Activated CD4-positive, alpha-beta memory T cell treated with anti-CD3 and anti-CD28 coated beads for 36 hours (primary cell): ENCODE results near the gene ARHGEF11. TPM values are rescaled to one million over a fixed set of nuclear protein-coding genes. Genes with fewer than 3 reads are reported as not detected.

Experiments
- CTCF ChIA-PET: fragments of 350-600 bp; sonication (Branson Sonifier 250); formaldehyde crosslinking; loops from one replicate; lab custom pipeline; 2021; ENCODE audit warnings: antibody characterized with exemption, inconsistent platforms; lab: Charles Lee
- POLR2A ChIA-PET: fragments of 350-600 bp; sonication (Branson Sonifier 250); formaldehyde crosslinking; loops from one replicate; lab custom pipeline; 2021; ENCODE audit warnings: antibody characterized with exemption; lab: Charles Lee
- DNase-seq: peaks from one replicate; pipeline ENCODE4 v3.0.0-alpha.2; 2020
- H3K27ac Mint-ChIP-seq: one replicate; pipeline ENCODE4 v1.8.0; 2021; ENCODE audit warnings: mixed read lengths
- H3K27me3 Mint-ChIP-seq: one replicate; pipeline ENCODE4 v1.8.0; 2021; ENCODE audit warnings: mixed read lengths
- H3K36me3 Mint-ChIP-seq: one replicate; pipeline ENCODE4 v1.8.0; 2021; ENCODE audit warnings: mixed read lengths
- H3K4me1 Mint-ChIP-seq: one replicate; pipeline ENCODE4 v1.8.0; 2021; ENCODE audit warnings: low read depth, mixed read lengths
- H3K4me3 Mint-ChIP-seq: one replicate; pipeline ENCODE4 v1.8.0; 2021; ENCODE audit warnings: mild to moderate bottlenecking, mixed read lengths
- H3K9me3 Mint-ChIP-seq: one replicate; pipeline ENCODE4 v1.8.0; 2021; ENCODE audit warnings: mixed read lengths
- intact Hi-C: fragments of 100-400 bp; cut with micrococcal nuclease; formaldehyde crosslinking; loops from one replicate; pipeline ENCODE4 v1.15.1; 2023
- microRNA-seq: library from miRNA; unstranded; fragments of <30 nt; microRNA quantifications from one replicate; pipeline ENCODE4 v1.2.0, GENCODE V29; 2022; ENCODE audit warnings: borderline number of aligned reads, borderline microRNAs expressed, borderline replicate concordance
- total RNA-seq, 2 experiments: library from RNA; stranded (reverse); gene quantifications; one replicate each; pipeline ENCODE4 v1.2.3, GENCODE V29; 2021

Gene ARHGEF11
- total RNA-seq, 2 experiments from 2014 or later = 1.3 to 1.8 TPM

DNA sequence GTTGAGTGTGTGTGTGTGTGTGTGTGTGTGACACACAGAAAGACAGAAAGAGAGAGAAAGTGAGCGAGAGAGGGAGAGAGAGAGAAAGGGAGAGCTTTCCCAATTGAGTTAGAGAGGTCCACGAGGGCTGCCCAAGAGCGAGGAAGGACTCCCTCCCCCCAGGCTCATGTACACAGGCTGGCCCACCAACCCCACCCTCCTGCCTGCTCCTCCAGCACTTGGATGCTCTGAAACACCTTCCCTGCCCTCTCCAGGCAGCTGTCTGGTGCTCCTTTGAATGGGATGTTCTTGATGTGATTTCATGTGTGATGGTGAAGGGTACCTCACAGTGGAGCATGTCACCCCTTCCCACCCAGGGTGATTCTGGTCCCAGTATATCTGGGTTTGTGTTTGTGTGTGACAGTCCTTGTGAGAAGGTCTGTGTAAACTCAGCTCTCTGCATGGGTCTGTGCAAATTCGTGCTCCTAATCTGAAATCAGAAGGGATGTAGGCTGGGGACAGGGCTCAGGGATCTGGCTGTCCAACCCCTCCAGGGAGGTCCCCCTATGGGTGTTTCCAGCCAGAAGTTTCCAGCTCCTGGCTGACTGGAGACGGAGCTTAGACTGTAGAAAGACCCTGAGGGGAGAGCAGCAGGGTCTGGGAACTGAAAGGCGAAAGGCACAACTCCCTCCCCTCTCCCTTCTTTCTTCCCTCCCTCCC lies 158.8 kb downstream of the ARHGEF11 start:
- no peak overlapping the region for H3K4me3 Mint-ChIP-seq
- peaks cover 2% of the 10 kb centered on the region for H3K4me1 Mint-ChIP-seq
- no peaks in the 10 kb centered on the region for H3K9me3 Mint-ChIP-seq
- ChIA-PET POLR2A (no interaction called here), CTCF (interaction anchor here (0.8 to 9.3 kb wide), 5 partner anchors 26 to 197 kb away, joined by 3 to 137 read pairs (median 13); partner anchors contain the start of gene NTRK1)
- DNase-seq = no peak
- no peaks in the 10 kb centered on the region for H3K36me3 Mint-ChIP-seq
- no peak overlapping the region for H3K27ac Mint-ChIP-seq
- intact Hi-C loops = no loop called here
- H3K27me3 Mint-ChIP-seq = peaks cover 43% of the 10 kb centered on the region

- CTCF ChIA-PET = interaction anchor here (3.0 to 9.3 kb wide), 3 partner anchors 26 to 196 kb away, joined by 13 to 137 read pairs (median 16); partner anchors contain the start of gene NTRK1
- Mint-ChIP-seq H3K9me3 (no peaks in the 10 kb centered on the region), H3K4me1 (no peaks in the 10 kb centered on the region), H3K27ac (no peak overlapping the region), H3K4me3 (no peak overlapping the region), H3K27me3 (peaks cover 35% of the 10 kb centered on the region), H3K36me3 (no peaks in the 10 kb centered on the region)
- POLR2A ChIA-PET = no interaction called here
- intact Hi-C loops = no loop called here
- DNase-seq = no peak
Observed at GRCh38 chr1:156885880-156886355, 159.6 kb downstream of the ARHGEF11 start.

- intact Hi-C loops = no loop called here
- no peak for DNase-seq
- Mint-ChIP-seq H3K36me3 (no peaks in the 10 kb centered on the region), H3K9me3 (no peaks in the 10 kb centered on the region), H3K4me1 (no peaks in the 10 kb centered on the region), H3K4me3 (no peak overlapping the region), H3K27ac (no peak overlapping the region), H3K27me3 (peaks cover 31% of the 10 kb centered on the region)
- ChIA-PET CTCF (interaction anchor here (3.3 to 9.3 kb wide), 2 partner anchors 25 to 49 kb away, joined by 16 to 137 read pairs; partner anchors contain the start of gene NTRK1), POLR2A (no interaction called here)
Observed at GRCh38 chr1:156885314-156885713, 160.2 kb downstream of the ARHGEF11 start.

Small RNA genes lying within 50 kb of the gene (microRNA-seq; reads per million reads assigned to microRNA genes)
- not detected for gene MIR765

Other genes with a start within 250 kb of the ARHGEF11 start
- gene SH2D2A, start 228.9 kb downstream of the ARHGEF11 start, total RNA-seq = 100 to 1,000 TPM; 280 to 294 TPM
- under 1 TPM; 0.05 to 0.14 TPM for gene INSRR, start 186.6 kb downstream of the ARHGEF11 start, total RNA-seq
- 1 to 10 TPM; 6.4 to 6.7 TPM for gene NTRK1, start 184.9 kb downstream of the ARHGEF11 start, total RNA-seq
- not detected for gene PEAR1, start 152.0 kb downstream of the ARHGEF11 start, total RNA-seq
- gene LRRC71, start 125.1 kb downstream of the ARHGEF11 start, total RNA-seq = not detected
- not detected for gene ETV3L, start 54.1 kb upstream of the ARHGEF11 start, total RNA-seq
- gene ETV3, start 92.7 kb upstream of the ARHGEF11 start, total RNA-seq = 10 to 100 TPM; 30.9 to 32.4 TPM